CD4-positive, alpha-beta T cell (primary cell): ENCODE measurements around the gene PRKN. TPM values are rescaled to one million over a fixed set of nuclear protein-coding genes. Genes with fewer than 3 reads are reported as not detected.

Experiments
- ATAC-seq: fragments of 200-7000 bp; cut with Tn5 transposase; one replicate; pipeline ENCODE4 v1.10.0; 2022; ENCODE audit warnings: mild to moderate bottlenecking; ENCODE audit not compliant: poor library complexity
- CTCF ChIA-PET: fragments of 350-600 bp; sonication (Branson Sonifier 250); formaldehyde crosslinking; loops from one replicate; lab custom pipeline; 2021; ENCODE audit warnings: antibody characterized with exemption, inconsistent platforms; lab: Charles Lee
- POLR2A ChIA-PET: fragments of 350-600 bp; sonication (Branson Sonifier 250); formaldehyde crosslinking; loops from one replicate; lab custom pipeline; 2021; ENCODE audit warnings: antibody characterized with exemption, inconsistent platforms; lab: Charles Lee
- DNase-seq, 14 experiments: peaks; one replicate each; pipeline ENCODE4 v3.0.0-alpha.2; 2013 to 2020; ENCODE audit warnings: mixed read lengths in 2 of 14
- H3K27ac ChIP-seq, 2 donors: one replicate each; pipeline versions ENCODE4 v1.5.1 to v1.7.0; 2013; ENCODE audit warnings: low read length in 2 of 2, low read depth in 1 of 2, mild to moderate bottlenecking in 1 of 2
- H3K27me3 ChIP-seq, 2 experiments: 1 replicate in 1 of 2; 2 replicates in 1 of 2; pipeline versions ENCODE4 v1.6.1 to v1.7.0; 2013; ENCODE audit warnings: low read length in 2 of 2, control low read depth in 1 of 2, mild to moderate bottlenecking in 1 of 2, moderate library complexity in 1 of 2; ENCODE audit not compliant: insufficient read depth in 2 of 2, control insufficient read depth in 1 of 2
- H3K36me3 ChIP-seq: one replicate; pipeline ENCODE4 v1.6.1; 2013; ENCODE audit warnings: low read length, control low read depth; ENCODE audit not compliant: insufficient read depth
- H3K4me1 ChIP-seq: one replicate; pipeline ENCODE4 v1.6.1; 2013; ENCODE audit warnings: low read length, control low read depth; ENCODE audit not compliant: insufficient read depth
- H3K4me3 ChIP-seq: one replicate; pipeline ENCODE4 v1.5.1; 2013; ENCODE audit warnings: mild to moderate bottlenecking, low read length, moderate library complexity
- H3K9me3 ChIP-seq, 2 experiments: 1 replicate in 1 of 2; 2 replicates in 1 of 2; pipeline versions ENCODE4 v1.6.1 to v1.7.0; 2013; ENCODE audit warnings: low read length in 2 of 2, mild to moderate bottlenecking in 2 of 2, control low read depth in 1 of 2, moderate library complexity in 1 of 2; ENCODE audit not compliant: control insufficient read depth in 1 of 2, insufficient read depth in 1 of 2
- H3K27ac Mint-ChIP-seq: one replicate; pipeline ENCODE4 v1.8.0; 2020; ENCODE audit warnings: mixed read lengths
- H3K27me3 Mint-ChIP-seq: one replicate; pipeline ENCODE4 v1.8.0; 2021; ENCODE audit warnings: mixed read lengths
- H3K36me3 Mint-ChIP-seq: one replicate; pipeline ENCODE4 v1.8.0; 2021; ENCODE audit warnings: low read depth, mixed read lengths
- H3K4me1 Mint-ChIP-seq: one replicate; pipeline ENCODE4 v1.8.0; 2021; ENCODE audit warnings: low read depth, mixed read lengths
- H3K4me3 Mint-ChIP-seq: one replicate; pipeline ENCODE4 v1.8.0; 2020; ENCODE audit warnings: mild to moderate bottlenecking, mixed read lengths
- H3K9me3 Mint-ChIP-seq: one replicate; pipeline ENCODE4 v1.8.0; 2020; ENCODE audit warnings: mixed read lengths
- intact Hi-C, 2 experiments: fragments of 100-400 bp; cut with DNase I in 1 of 2; cut with micrococcal nuclease in 1 of 2; formaldehyde crosslinking; loops; one replicate each; pipeline versions ENCODE4 v1.15.1 to v1.9.0; 2023 to 2025; cut with DNase I, micrococcal nuclease
- total RNA-seq, 174 experiments: library from RNA in 2 of 174; stranded (reverse) in 2 of 174; gene quantifications; one replicate each; pipeline ENCODE4 v1.2.3 and lab custom pipeline; 2021 to 2026
- TF ChIP-seq, protein P1 (sequence below): fragments of 200-600 bp; IDR thresholded peaks from one replicate; pipeline ENCODE4 v1.8.0; 2022; ENCODE audit warnings: antibody characterized with exemption, mild to moderate bottlenecking

Gene PRKN
- total RNA-seq, 2 experiments from 2014 or later, result 5.2 to 5.4 TPM

- Histone ChIP-seq H3K4me1 (no peaks in the 10 kb centered on the region), H3K36me3 (no peaks in the 10 kb centered on the region), H3K4me3 (no peak overlapping the region), H3K27ac (no peak overlapping the region), H3K9me3 (peaks cover 0 to 17% of the 10 kb centered on the region in 2 experiments), H3K27me3 (no peaks in the 10 kb centered on the region)
- TF ChIP-seq, protein P1, sequence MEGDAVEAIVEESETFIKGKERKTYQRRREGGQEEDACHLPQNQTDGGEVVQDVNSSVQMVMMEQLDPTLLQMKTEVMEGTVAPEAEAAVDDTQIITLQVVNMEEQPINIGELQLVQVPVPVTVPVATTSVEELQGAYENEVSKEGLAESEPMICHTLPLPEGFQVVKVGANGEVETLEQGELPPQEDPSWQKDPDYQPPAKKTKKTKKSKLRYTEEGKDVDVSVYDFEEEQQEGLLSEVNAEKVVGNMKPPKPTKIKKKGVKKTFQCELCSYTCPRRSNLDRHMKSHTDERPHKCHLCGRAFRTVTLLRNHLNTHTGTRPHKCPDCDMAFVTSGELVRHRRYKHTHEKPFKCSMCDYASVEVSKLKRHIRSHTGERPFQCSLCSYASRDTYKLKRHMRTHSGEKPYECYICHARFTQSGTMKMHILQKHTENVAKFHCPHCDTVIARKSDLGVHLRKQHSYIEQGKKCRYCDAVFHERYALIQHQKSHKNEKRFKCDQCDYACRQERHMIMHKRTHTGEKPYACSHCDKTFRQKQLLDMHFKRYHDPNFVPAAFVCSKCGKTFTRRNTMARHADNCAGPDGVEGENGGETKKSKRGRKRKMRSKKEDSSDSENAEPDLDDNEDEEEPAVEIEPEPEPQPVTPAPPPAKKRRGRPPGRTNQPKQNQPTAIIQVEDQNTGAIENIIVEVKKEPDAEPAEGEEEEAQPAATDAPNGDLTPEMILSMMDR, result no peak
- CTCF ChIA-PET, result no interaction called here
- intact Hi-C loops, result no loop called here
- no peaks in the 10 kb centered on the region for H3K27me3 Mint-ChIP-seq
- H3K36me3 Mint-ChIP-seq, result no peaks in the 10 kb centered on the region
- DNase-seq (no peak), ATAC-seq (no peak)
- H3K9me3 Mint-ChIP-seq, result peaks cover 3% of the 10 kb centered on the region
- H3K4me1 Mint-ChIP-seq, result no peaks in the 10 kb centered on the region
- POLR2A ChIA-PET, result no interaction called here
- H3K4me3 Mint-ChIP-seq, result no peak overlapping the region
- no peak overlapping the region for H3K27ac Mint-ChIP-seq
Observed at GRCh38 chr6:161367472-161367871, 1360.1 kb downstream of the PRKN start.

- intact Hi-C loops, result no loop called here
- H3K9me3 ChIP-seq, result peaks cover 0 to 21% of the 10 kb centered on the region in 2 experiments
- ChIA-PET CTCF (interaction anchor here (0.6 kb wide), 1 partner anchor 436 kb away, joined by 3 read pairs; no protein-coding TSS in a partner anchor), POLR2A (no interaction called here)
- peaks cover 3% of the 10 kb centered on the region for H3K9me3 Mint-ChIP-seq
- ATAC-seq (no peak), DNase-seq (peak in 2 of 14 experiments; percentile 45 to 63)
- no peaks in the 10 kb centered on the region for H3K27me3 Mint-ChIP-seq
- H3K4me1 Mint-ChIP-seq, result no peaks in the 10 kb centered on the region
- no peak overlapping the region for H3K27ac ChIP-seq
- H3K4me3 Mint-ChIP-seq, result no peak overlapping the region
- H3K4me3 ChIP-seq, result no peak overlapping the region
- H3K27me3 ChIP-seq, result no peaks in the 10 kb centered on the region
- TF ChIP-seq, protein P1, result no peak
- no peak overlapping the region for H3K27ac Mint-ChIP-seq
- H3K36me3 Mint-ChIP-seq, result no peaks in the 10 kb centered on the region
- H3K36me3 ChIP-seq, result no peaks in the 10 kb centered on the region
- H3K4me1 ChIP-seq, result no peaks in the 10 kb centered on the region
Observed at GRCh38 chr6:161366301-161366923, 1361.2 kb downstream of the PRKN start.

- H3K4me3 ChIP-seq, result no peak overlapping the region
- peaks cover 3% of the 10 kb centered on the region for H3K9me3 Mint-ChIP-seq
- no peaks in the 10 kb centered on the region for H3K27me3 Mint-ChIP-seq
- no peak overlapping the region for H3K27ac Mint-ChIP-seq
- peaks cover 0 to 21% of the 10 kb centered on the region in 2 experiments for H3K9me3 ChIP-seq
- DNase-seq (no peak), ATAC-seq (no peak)
- H3K36me3 Mint-ChIP-seq, result no peaks in the 10 kb centered on the region
- no peak overlapping the region for H3K27ac ChIP-seq
- H3K4me1 ChIP-seq, result no peaks in the 10 kb centered on the region
- H3K4me3 Mint-ChIP-seq, result no peak overlapping the region
- H3K4me1 Mint-ChIP-seq, result no peaks in the 10 kb centered on the region
- H3K27me3 ChIP-seq, result no peaks in the 10 kb centered on the region
- intact Hi-C loops, result no loop called here
- no peaks in the 10 kb centered on the region for H3K36me3 ChIP-seq
- ChIA-PET POLR2A (no interaction called here), CTCF (interaction anchor here (0.6 kb wide), 1 partner anchor 435 kb away, joined by 3 read pairs; no protein-coding TSS in a partner anchor)
- TF ChIP-seq, protein P1, result no peak
Observed at GRCh38 chr6:161365633-161366032, 1361.9 kb downstream of the PRKN start.
